Embryonic facial prominence (tissue), 1 donor: Measurements from ENCODE around the gene C5orf46.
"Not testable (repeated sequence)": the region's sequence is repeated elsewhere in the genome, so short reads cannot be mapped to it uniquely, and the experiment has no call there.

Source experiments
- DNase-seq: peaks from one replicate; pipeline ENCODE4 v3.0.0-alpha.2; 2016; ENCODE audit errors: extremely low spot score

The C5orf46 gene

DNA sequence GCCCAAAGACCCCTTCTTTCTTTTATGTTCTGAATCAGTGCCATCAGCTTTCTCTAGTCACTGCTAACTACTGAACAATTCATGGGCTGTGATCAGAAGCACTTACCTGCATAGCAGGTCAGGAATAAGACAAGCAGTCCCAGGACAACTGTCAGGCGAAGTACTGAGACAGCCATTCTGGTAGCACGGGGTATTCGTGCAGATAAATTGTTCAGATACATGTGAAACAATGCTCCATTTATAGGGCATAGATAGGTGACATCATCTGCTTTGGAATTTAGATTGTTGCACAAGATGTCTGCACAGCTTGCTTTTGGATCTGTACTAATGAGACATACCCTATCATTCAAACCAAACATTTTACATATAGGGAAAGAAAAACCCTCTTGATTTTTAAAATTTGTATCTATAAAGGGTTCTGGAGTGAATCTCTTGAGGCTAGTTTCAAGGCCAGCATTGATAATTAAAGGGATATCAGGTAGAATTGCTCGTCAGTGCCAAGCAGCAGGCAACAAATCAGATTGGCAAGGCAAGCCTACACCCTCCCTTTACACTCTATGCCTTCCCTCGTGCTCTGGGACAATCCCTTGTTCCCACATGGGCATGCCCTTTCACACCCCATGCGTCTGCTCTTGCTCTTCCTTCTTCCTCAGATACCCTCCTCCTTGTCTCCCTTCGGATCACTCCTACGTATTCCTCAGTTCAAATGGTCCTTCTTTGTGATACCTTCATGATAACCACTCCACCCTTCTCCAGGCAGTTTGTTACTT, at the start of gene C5orf46:
Gene C5orf46 (minus strand): TSS at position 213 of the 770 bp plus-strand sequence. CDS start 37 bp downstream, at position 176.
- no peak for DNase-seq

GRCh38 chr5:147954971-147955370, 48.6 kb upstream of the C5orf46 start:
- no peak for DNase-seq

DNA sequence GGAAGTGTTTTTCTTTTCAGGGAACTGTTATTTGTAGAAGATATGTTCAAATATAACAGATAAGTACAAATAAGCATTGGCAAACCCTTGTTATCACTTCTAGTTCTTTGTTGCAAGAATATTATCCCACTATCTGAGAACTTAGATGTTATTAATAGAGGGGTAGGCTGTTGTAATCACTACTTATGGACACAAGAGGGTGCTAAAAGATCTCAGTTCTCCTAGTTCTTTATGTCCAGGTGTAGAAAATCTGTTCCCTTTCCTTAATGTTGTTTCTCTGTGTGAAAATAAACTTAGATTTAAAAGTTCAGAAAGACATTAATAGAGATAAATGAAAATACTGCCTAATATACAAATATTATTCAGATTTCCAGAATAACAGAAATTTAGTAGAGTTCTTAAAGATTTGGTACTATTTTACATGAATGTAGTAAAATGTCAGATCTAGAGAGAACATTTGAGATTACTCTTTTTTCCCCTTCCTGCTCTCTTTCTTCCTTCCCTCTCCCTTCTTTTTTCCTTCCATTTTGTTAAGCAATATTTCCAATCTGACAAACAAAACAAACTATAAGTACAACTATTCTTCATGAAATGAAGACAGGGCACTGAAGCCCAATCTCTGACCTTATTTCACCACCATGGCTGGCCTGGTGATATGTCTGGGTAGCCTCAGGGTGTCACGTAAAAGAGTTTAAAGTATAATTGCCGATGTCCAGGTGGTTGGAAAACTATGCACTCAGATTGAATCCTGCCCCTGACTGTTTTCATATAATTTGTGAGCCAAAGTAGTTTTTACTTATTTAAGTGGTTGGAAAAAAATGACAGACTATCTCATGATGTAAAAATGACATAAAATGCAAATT, 43.6 kb upstream of the C5orf46 start:
- DNase-seq: peak; percentile 29

- not testable (repeated sequence) for DNase-seq
Measured at GRCh38 chr5:147946658-147947274, 40.4 kb upstream of the C5orf46 start.

GRCh38 chr5:147939431-147940114, 33.2 kb upstream of the C5orf46 start:
- no peak for DNase-seq

GRCh38 chr5:147935032-147935431, 28.7 kb upstream of the C5orf46 start:
- DNase-seq: no peak

- no peak for DNase-seq
Measured at GRCh38 chr5:147930769-147931168, 24.4 kb upstream of the C5orf46 start.

- no peak for DNase-seq
Measured at GRCh38 chr5:147927901-147928300, 21.6 kb upstream of the C5orf46 start.

DNA sequence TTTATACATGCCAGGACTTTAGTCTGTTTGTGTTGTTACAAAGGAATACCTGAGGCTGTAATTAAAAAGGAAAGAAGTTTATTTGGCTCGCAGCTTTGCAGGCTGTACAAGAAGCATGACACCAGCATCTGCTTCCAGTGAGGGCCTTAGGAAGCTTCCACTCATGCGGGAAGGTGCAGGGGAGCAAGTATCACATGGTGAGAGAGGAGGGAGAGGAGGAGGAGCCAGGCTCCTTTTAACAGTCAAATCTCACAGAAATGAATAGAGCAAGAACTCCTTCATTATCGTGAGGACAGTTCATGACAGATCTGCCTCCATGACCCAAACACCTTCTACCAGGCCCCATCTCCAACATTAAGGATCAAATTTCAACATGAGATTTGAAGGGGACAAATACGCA, 18.7 kb upstream of the C5orf46 start:
- DNase-seq: no peak

GRCh38 chr5:147921136-147921535, 14.8 kb upstream of the C5orf46 start:
- DNase-seq: no peak

- no peak for DNase-seq
Measured at GRCh38 chr5:147920420-147921030, 14.2 kb upstream of the C5orf46 start.

- no peak for DNase-seq
Measured at GRCh38 chr5:147918899-147919298, 12.6 kb upstream of the C5orf46 start.

DNA sequence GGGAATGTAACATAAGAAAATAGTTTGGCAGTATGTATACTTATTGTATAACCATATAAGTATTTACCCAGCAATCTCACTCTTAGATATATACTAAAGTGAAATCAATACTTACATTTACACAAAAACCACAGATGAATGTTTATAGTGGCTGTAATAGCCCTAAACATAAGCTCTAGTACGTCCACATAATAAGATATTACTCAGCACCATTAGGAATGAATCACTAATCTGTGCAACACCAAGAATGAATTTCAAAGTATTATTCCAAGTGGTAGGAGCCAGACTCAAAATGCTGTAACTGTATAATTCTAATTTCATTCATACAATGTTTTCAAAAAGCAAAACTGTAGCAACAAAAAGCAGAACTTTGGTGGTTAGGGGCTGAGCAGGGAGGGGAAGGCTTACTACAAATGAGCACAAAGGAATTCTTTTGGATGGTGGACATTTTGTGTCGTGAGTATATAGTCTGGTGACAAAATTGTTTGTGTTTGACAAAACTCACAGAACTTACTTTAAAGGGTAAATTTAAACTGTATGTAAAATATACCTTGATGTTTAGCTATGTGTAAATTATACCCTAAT, 11.9 kb upstream of the C5orf46 start:
- DNase-seq: no peak

DNA sequence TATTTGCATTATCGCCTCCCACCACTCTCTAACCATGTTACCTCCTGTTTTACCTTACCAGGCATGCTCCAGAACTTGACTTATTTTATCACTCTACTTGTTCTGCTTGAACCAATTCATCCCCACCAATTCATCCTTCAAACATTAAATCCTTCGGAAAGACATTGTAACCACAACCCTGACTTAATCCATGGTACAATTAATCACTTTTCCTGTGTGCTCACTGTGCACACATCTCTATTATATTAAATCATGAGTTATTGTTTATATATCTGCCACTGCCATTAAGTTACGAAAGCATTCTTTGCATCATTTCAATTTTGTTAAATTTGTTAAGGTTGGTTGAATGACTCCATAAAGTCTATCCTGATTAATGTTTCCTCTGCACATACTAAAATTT, 7.4 kb upstream of the C5orf46 start:
- DNase-seq: no peak

DNA sequence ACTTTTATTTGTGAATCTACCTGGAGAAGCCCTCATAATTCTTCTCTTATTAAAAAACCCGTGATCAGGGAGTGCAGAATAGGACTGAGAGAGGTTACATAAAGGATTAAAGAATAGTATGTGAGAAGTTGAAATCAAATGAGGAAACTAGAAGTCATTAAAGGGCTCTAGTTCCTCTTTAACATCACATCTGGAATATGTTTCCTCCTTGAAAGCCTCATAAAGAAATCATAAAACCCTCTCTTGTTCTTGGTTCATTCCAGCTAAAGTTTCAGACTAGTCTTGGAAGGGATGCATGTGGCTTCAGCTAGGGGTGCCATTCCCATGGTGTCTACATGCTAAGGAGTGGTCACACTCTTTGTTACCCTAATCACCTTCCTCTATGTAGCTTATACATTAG, 5.7 kb upstream of the C5orf46 start:
- DNase-seq: no peak

DNA sequence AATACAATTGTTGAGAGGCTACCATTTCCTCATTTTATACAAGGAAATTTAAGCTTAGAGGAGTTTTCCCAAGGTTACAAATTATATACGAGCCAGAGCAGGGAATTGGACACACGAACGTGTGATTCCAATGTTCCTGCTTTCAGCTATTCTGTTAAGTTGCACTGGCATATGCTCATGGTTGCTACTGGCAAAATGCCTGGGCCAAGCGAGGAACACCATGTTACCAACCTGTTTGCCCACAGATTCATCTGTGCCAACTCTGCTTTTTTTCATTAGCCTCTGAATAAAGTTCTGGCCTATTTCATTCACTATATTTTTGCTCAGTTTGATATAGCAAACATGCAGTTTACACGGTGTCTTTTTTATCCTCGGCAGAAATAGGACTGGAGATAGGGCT, 5.1 kb upstream of the C5orf46 start:
- DNase-seq: no peak

- no peak for DNase-seq
Measured at GRCh38 chr5:147904110-147904509, 2.2 kb downstream of the C5orf46 start.

GRCh38 chr5:147902609-147903115, 3.7 kb downstream of the C5orf46 start:
- DNase-seq: no peak

GRCh38 chr5:147901599-147902039, 4.7 kb downstream of the C5orf46 start:
- DNase-seq: no peak

DNA sequence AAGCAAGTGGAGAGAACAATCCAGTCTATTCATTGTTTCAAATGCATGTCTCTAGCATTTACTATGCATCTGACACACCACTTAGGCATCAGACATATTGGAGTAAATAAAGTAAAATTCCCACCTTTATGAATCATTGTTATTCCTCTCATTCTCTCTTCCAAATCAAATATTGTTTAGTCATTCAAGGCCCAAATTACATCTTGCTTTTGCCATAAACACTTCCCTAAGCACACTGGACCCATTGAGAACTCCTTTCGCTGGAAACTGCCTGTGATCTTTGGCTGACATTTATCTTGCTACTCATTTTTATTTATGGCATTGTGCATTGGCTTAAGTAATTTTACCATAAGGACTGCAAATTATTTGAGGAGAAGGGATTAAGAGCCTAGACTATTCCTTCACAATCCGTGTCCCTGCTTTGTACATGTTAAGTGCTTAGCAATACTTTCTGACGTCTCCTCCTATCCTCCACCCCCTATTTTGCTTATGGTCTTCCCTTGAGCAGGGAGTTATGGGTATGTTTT, 7.4 kb downstream of the C5orf46 start:
- no peak for DNase-seq

GRCh38 chr5:147895864-147896263, 10.5 kb downstream of the C5orf46 start:
- DNase-seq: no peak
